NCI-H82 treated with DMSO at 0.1 percent for 48 hours (cell line): ENCODE measurements around the gene ADGRB3.
"Not testable (repeated sequence)": the region's sequence is repeated elsewhere in the genome, so short reads cannot be mapped to it uniquely, and the experiment has no call there.

Source experiments
- DNase-seq: peaks from one replicate; lab custom pipeline; 2025; ENCODE audit not compliant: unreplicated experiment; lab: John Stamatoyannopoulos, UW

ADGRB3 gene

DNA sequence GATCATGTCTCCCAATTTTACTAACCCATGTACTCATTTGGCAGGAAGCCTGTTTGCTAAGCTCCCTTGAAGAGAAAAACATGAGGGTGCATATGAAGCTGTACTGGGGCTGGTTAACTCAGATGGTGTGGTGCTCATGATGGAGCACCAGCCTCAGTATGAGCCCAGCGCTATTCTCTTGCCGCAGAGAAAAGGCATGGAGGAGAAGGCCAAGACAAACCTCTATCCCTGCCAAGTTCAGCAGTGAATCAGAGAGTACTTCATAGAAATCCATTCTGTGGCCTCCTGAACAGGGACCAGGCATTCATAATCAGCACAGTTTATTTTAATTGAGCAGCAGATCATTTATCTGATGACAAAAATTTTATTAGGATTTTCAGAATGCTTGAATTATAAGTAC, 763.6 kb downstream of the ADGRB3 start:
- DNase-seq: no peak

DNA sequence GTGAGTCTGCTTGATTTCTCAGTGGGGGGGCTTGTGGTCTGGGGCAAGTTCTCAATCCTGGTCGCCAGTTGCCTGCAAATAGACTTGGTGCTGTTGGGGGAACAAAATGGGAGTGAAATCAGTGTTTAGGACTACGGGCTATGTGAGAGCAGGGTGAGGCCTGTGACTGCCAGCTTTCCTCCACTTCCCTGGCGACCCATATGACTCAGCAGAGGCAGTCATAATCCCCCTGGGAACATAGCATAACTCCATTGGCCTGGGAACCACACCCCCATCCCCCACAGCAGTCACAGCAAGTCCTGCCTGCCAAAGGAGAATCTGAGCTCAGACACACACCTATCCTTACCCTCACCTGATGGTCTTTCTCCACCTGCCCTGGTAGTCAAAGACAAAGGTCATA, 773.8 kb downstream of the ADGRB3 start:
- DNase-seq: no peak

DNA sequence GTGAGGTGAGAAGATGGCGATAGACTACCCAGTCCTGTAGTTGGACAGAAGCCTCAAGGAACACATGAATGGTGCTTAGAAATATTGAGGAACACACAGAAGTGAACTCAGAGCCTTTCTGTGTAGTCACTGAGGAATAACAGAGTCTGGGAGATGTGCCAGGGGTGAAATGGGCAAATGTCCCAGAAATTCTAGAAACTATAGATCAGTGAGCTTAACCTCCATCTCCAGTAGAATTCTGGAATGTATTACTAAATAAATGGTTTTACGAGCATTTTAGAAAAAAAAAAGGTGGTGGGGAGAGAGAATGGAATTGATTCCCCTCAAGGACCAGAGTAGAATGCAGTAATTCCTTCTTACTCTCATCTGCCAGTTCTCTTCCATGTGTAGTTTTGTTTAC, 781.7 kb downstream of the ADGRB3 start:
- DNase-seq: no peak

DNA sequence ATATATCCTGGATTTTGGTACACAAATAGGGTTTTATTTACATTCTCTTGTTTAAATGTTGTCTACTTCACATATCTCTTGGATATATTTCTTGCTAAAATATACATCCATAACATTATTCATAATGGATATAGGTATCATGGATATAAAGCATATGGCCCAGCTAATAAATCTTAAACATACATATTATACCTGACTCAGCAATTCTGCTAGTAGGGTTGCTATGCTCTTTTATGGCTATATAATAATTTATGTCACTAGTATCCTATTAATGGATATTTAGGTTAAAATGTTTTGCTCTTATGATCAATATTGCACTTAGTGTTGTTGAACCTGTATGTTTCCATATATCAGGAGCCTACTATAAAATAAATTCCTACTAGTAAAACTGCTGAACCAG, 786.2 kb downstream of the ADGRB3 start:
- DNase-seq: no peak

DNA sequence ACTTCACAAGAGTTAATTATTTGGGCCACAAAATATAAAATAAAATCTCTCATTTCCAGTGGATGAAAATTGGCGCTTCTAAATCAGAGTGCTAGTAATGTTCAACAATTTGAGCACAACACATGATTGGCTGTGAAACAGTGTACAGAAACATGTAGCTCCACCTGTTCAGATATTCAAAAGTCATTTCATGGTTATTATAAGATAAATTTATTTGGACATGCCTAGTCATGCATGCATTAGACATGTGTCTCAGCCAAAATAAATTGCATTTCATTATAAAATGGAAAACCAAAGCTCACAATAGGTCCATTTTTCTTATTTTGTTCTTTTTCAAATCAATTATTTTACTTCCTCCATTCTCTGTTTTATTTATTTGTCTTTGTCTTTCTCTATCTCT, 786.9 kb downstream of the ADGRB3 start:
- DNase-seq: no peak

DNA sequence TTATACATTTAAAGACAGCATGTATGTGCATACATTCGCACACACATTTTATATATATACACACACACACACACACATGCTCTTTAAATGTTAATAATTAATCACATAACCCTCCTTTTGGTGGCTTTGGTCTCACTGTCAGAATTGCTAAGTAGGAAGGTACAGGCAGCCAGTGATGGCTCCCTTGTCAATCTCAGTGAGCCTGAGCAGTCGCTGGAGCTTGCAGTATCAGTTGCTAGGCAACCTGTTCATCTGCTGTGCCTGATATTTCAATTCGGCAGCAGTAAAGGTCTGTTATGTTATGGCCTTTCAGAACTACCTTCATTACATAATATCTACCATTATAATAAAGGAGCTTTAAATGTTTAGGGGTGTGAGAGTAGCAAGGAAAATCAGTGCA, 787.4 kb downstream of the ADGRB3 start:
- DNase-seq: peak; percentile 11

DNA sequence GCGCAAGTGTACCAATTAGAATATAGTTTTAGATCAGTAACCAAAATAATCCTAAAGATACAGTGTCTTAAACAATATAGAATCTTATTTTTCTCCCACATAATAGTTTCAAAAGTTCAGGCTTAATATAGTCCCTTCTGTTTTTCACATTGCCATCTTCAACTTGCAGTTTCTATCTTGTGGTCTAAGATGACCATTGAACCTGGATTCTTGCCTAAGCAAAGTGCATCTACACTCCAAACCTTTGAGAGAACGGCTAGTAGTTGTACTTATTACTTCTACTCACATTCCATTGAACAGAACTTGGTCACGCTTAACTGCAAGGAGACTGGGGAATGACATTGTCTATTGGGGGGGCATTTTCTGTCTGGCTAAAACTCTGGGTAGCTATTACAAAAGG, 788.7 kb downstream of the ADGRB3 start:
- DNase-seq: no peak

DNA sequence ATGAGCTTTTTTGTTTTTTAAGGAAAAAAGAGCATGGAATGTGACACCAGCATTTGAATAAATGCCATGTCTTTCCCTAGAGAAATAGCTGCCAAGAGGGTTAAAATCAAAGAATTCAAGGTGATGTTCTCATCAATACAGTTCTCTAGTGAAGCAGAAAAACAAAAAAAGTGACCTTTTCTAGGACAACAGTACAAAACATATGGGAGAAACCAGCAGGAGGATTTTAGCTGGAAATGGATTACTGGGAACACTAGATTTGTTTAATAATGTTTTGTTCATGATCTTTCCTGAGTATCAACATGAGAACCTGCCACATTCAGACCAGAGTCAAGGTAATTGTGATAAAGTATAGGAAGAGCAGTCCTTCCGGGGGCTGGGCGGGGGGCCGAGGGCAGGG, 789.5 kb downstream of the ADGRB3 start:
- DNase-seq: no peak

DNA sequence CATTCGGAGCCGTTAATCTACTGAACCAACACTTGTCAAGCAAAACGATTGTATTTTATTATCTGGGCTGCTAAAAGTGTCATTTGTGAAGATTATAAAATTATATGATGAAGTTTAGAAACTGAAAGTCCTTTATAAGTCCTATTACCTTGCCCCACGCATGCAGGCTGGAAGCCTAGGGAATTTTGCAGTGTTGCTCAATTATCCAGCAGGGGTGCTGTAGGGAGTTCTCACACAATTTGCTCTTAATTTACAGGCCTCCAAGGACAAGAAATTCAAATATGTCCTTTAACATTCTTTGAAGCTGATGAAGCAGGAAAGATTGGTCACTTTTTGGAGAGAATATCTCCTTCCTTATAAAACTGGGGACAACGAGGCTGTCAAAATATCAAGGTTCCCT, 792.8 kb downstream of the ADGRB3 start:
- no peak for DNase-seq

DNA sequence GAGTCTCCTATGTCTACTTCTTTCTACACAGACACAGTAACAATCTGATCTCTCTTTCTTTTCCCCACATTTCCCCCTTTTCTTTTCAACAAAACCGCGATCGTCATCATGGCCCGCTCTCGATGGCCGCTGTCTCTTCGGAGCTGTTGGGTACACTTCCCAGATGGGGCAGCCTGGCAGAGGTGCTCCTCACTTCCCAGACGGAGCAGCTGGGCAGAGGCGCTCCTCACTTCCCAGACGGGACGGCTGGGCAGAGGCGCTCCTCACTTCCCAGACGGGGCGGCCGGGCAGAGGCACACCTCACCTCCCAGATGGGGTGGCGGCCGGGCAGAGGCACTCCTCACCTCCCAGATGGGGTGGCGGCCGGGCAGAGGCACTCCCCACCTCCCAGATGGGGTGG, 797.1 kb downstream of the ADGRB3 start:
- DNase-seq: not testable (repeated sequence)

DNA sequence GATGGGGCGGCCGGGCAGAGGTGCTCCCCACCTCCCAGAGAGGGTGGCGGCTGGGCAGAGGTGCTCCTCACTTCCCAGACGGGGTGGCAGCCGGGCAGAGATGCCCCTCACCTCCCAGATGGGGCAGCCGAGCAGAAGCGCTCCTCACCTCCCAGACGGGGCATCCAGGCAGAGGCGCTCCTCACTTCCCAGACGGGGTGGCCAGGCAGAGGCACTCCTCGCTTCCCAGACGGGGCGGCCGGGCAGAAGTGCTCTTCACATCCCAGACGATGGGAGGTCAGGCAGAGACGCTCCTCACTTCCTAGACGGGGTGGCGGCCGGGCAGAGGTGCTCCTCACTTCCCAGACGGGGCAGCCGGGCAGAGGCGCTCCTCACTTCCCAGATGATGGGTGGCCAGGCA, 798.0 kb downstream of the ADGRB3 start:
- DNase-seq: not testable (repeated sequence)

DNA sequence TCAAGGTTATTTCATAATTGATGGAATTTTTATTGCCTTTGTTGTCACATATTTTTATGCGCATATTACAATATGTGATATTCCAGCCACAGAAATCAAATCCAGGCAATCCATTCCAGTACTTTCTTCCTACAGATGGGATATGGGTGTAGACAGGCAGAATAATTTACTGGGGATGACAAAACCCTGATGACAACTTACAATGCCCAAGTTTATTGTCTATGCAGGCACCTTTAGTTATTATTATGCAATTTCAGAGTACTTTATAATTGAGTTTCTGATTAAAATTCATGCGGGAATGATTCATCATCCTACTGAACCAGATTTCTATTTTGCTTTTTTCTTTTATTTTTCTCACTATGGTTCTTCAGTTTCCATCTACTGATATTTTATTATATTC, 803.0 kb downstream of the ADGRB3 start:
- DNase-seq: no peak
